Bone marrow (tissue), 2 donors: ENCODE data around the gene TRPM3.
A peak's percentile ranks its signal among the peaks of the same experiment; 100 is the strongest.
"Not testable (repeated sequence)": the region's sequence is repeated elsewhere in the genome, so short reads cannot be mapped to it uniquely, and the experiment has no call there.

Source experiments
- DNase-seq, 2 donors: peaks; one replicate each; lab custom pipeline; 2025; lab: John Stamatoyannopoulos, UW

TRPM3 gene

DNA sequence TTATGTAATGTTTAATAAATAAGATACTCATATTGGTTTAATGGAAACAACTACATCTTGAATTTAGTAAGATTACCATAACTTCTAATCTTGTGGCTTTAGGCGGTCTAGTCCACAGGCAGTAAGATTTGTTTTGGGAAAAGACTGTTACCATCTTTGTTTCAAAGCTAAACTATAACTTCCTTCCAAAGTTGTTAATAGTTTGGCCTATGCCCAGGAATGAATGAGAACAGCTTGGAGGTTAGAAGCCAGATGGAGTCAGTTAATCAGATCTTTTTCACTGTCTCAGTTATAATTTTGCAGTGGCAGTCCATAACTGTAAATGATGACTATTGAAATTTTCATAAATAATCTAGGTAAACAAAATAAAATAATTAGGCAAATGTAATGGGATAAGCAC is 465.1 kb downstream of the TRPM3 start:
- DNase-seq, result no peak

DNA sequence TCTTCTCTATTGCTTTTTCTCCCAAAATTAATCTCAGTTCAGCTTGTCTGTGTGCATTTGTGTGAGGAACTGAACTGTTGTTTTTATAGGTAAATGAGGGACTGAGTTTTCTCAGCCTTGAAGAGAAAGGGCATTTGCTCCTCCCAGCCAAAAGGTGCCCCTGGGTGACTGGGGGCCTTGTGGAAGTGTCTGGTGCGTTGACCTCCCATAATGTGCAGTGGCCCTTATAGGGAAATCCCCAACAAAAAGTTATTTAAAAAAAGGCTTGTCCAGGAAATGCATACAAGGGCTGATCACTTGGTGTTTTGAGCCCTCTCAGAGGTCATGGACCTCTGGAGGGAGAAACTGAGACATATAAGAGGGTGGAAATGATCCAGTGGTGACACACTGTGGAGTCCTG is 467.3 kb downstream of the TRPM3 start:
- DNase-seq, result no peak

DNA sequence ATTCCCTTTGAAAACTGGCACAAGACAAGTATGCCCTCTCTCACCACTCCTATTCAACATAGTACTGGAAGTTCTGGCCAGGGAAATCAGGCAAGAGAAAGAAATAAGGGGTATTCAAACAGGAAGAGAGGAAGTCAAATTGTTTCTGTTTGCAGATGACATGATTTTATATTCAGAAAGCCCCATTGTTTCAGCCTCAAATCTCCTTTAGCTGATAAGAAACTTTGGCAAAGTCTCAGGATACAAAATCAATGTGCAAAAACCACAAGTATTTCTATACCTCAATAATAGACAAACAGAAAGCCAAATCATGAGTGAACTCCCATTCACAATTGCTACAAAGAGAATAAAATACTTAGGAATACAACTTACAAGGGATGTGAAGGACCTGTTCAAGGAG is 476.8 kb downstream of the TRPM3 start:
- DNase-seq, result not testable (repeated sequence)

GRCh38 chr9:70642341-70642740 is 479.1 kb downstream of the TRPM3 start:
- DNase-seq, result no peak

DNA sequence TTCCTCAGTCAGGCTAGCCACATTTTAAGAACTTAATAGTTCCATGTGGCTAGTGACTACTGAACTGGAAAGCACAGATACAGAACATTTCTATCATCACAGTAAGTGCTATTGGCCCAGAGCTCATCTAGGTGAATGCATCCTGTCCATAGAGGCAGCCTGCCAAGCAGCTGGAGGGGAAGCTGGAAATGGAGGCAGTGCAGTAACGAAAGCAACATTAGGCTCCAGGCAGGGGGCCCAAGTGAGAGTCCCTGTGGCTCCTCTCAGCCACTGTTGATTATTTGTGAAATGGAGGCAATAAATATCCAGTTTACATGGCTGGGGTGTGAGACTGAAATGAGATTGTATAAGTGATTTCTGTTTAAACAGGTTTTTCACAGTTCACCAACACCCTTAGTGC is 479.8 kb downstream of the TRPM3 start:
- DNase-seq, result no peak

- DNase-seq, result no peak
These were observed 480.4 kb downstream of the TRPM3 start for GRCh38 chr9:70641031-70641430.

- DNase-seq, result peak in 1 of 2 donors; percentile 2
These were observed 481.3 kb downstream of the TRPM3 start for GRCh38 chr9:70639853-70640814.

GRCh38 chr9:70635790-70636189 is 485.6 kb downstream of the TRPM3 start:
- DNase-seq, result no peak

- DNase-seq, result no peak
These were observed 486.7 kb downstream of the TRPM3 start for GRCh38 chr9:70634696-70635095.

DNA sequence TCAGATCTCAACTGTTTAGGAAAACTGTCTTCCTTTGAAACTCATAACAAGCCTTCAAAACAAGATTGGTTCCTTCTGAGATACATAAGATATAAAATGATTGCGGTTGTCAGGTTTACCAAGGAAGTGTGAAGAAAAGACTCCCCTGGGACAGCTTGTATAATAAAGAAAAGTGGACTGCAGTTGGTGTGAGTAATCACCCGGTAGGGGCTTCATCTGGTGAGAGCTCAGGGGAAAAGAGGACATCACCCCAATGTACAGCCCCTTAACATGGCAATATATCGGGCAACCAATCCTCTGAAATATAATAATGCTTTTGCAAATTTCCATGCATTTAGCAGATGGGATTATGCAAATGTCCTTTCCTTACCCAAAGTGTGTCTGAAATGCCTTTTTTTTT is 490.4 kb downstream of the TRPM3 start:
- no peak for DNase-seq

GRCh38 chr9:70629080-70629685 is 492.2 kb downstream of the TRPM3 start:
- DNase-seq, result not testable (repeated sequence)

DNA sequence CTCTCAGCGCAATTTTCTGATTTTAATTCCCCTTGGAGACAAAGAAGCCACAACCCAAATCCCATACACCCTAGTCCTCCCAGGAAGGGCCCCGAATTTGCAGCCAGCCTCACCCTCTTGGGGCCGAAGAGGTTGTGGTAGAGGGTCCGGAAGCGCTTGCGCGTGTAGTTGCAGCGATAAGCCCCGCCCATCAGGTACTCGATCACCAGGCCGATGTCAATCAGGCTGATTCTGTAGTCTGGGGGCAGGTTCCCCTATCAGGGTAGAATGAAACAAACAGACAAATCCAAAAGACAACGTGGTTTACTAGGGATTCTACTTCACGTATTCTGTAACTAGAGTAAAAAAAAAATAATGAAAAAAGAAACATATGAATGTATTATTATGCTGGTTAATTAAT is 496.3 kb downstream of the TRPM3 start:
- DNase-seq, result no peak

DNA sequence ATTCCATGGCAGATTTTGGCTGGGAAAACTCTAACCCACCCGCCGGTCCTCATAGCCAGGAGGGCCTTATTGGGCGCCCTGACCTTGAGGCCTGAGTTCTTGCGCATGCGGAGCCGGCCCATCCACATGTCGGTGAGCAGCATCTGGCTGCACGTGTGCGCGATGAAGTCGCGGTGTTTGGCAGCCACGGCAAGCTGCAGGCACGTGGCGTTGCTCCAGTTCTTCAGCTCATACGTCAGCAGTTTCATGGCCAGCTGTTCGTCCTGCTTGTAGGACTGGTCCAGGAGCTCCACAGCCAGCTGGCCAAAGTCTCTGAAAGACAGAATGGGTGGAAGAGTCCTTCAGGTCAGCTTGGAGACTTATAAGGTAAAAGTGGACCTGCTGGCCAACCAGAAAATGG is 502.6 kb downstream of the TRPM3 start:
- DNase-seq, result no peak

DNA sequence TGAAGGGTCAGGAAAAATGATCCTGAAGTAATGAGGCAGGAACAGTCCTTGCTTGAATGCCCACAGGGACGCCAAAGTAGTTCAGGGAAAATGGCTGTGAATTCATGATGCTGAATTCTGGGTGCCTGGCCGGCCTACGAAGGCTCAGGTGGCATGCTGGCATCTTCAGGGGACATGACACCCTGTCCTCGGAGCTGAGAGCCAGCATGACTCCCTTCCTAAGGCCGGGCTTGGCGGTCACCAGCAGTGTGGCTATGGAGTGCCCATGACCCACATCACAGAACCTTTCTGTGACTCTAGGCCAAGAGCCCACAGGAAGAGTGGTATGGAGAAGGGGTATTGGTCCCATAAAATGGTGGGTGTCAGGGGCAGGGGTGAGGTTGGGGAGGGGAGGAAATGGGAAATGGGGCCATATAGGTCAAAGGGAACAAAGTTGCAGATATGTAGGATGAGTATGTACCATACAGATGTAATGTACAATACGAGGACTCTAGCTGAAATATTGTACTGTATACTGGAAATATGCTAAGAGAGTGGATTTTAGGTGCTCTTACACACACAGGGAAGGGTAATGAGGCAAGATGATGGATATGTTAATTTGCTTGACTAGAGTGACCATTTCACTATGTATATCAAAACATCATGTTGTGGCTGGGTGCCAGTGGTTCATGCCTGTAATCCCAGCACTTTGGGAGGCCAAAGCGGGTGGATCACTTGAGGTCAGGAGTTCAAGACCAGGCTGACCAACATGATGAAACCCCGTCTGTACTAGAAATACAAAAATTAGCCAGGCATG is 504.2 kb downstream of the TRPM3 start:
- DNase-seq, result no peak

DNA sequence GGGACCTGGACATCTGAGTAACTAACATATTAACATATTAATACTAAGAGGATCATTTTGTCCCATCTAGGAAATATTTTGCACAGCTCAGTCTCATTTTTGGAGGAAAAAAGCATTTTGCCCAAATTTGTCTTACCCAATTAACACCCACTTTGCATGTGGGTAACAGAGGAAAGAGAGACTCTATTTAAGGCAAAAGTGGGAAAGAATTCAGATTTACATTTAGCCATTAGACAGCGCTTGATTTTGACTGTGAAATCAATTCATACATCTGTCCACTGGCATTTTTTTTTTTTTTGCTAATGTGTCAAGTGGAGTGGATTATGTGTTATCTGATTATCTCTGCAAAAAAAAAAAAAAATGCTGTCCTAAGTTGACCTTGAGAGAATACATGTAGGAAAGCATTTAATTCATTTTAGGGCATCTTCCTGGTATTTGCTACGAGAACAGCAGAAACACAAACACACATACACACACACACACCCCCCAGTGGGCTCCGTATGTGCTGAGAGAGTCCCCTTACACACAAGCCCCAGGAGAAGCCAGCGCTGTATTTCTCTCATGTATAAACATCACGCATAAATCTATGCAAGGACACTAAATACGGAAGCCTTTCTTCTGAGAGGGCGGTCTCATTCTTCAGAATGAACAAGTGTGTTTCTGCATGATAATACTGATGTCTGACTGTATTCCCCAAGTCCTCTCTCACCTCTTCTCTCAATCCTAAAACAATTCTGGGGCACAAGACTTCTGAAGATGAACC is 505.0 kb downstream of the TRPM3 start:
- no peak for DNase-seq

DNA sequence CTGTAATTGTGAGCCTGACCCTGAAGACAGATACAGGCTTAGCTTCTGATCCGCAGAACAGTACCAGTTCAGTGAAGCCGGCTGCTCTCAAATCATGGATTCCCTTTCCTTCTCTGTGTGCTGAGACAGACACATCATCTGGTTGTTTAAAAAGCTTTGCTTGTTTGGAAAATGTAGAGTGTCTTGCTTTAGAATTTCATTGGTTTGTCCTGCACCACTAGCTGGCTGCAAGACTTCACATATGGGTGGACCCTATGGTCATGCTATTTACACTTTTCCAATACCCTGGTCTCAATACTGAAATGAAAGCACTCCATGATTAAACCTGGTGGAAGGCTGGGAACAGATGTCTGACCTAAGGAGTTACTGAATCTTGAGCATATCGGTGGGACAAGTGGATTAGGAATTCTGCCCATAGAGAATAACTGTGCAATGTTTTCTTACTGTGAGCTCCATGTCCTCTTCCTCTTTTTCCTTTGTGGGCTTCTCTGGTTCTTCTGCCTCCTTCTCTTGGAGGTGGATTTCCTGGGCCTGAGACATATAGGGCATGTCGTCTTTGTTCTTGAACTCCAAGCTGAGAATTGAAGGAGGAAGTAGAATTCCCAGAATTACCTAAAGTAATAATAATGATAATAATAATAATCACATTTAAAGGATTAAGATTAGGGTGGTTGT is 505.8 kb downstream of the TRPM3 start:
- no peak for DNase-seq

- DNase-seq, result no peak
These were observed 506.5 kb downstream of the TRPM3 start for GRCh38 chr9:70614786-70615463.

DNA sequence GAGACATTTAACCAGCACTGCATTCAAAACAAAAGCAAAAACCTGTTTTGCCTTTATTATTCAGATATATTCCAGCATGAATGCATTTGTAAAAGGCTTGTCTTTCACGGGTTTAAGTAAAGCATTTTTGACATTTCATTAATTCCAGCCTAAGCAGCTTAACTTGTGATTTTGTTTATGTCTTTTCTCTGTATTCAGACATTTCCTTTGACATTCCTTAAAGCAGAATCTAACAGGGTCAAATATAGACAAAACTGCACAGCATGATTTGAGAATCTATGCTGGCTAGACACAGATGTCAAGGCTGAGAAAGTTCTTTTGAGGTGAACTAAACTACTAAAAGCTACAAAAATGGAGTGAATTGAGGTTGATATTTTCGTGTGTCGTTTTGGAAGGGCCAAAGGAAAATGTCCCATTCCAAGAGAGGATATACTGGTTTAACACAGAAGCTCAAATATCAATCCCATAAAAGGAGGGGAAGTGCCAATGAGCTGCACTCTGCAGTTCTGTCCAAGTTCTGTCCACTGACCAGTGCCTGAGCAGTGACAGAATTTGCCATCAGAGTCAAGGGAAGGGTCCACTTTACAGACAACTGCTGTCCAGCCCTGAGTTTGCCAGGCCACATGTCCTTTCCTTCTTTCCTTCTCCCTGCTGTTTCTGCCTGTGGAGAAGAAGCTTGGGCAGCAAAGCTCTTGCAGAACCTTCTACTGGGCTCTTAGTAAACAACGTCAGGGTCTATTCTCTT is 508.2 kb downstream of the TRPM3 start:
- DNase-seq, result no peak

- DNase-seq, result no peak
These were observed 511.2 kb downstream of the TRPM3 start for GRCh38 chr9:70610287-70610644.
